Choroid plexus epithelial cell (primary cell): ENCODE data around the gene PPARG.

Experiments used
- DNase-seq: peaks from one replicate; pipeline ENCODE4 v3.0.0-alpha.2; 2010; ENCODE audit warnings: low read depth
- H3K4me3 ChIP-seq: 2 replicates; pipeline ENCODE4 v1.5.1; 2011; ENCODE audit warnings: low read depth, mild to moderate bottlenecking, control low read depth, low read length, moderate library complexity
- CTCF ChIP-seq: conservative IDR thresholded peaks from 2 replicates; pipeline ENCODE4 v1.5.1; 2011; ENCODE audit warnings: low read depth, mild to moderate bottlenecking, control low read depth, inconsistent platforms, low read length, moderate library complexity

The PPARG gene

GRCh38 chr3:12421132-12421531 lies 132.3 kb downstream of the PPARG start:
- DNase-seq = no peak
- H3K4me3 ChIP-seq = no peak overlapping the region
- TF ChIP-seq CTCF = no peak

- no peak for TF ChIP-seq CTCF
- no peak for DNase-seq
- H3K4me3 ChIP-seq = no peak overlapping the region
Measured at GRCh38 chr3:12423131-12423530, 134.3 kb downstream of the PPARG start.

- no peak for TF ChIP-seq CTCF
Measured at GRCh38 chr3:12423918-12424630, 135.2 kb downstream of the PPARG start.

GRCh38 chr3:12424635-12425319 lies 135.9 kb downstream of the PPARG start:
- DNase-seq = no peak
- no peak for TF ChIP-seq CTCF
- H3K4me3 ChIP-seq = no peak overlapping the region

More at GRCh38 chr3:12423918-12424630, 135.2 kb downstream of the PPARG start:
- peak; percentile 34 for DNase-seq
- H3K4me3 ChIP-seq = no peak overlapping the region

- DNase-seq = no peak
- no peak for TF ChIP-seq CTCF
Measured at GRCh38 chr3:12425850-12426579, 137.1 kb downstream of the PPARG start.

GRCh38 chr3:12427551-12427950 lies 138.7 kb downstream of the PPARG start:
- peak; percentile 28 for DNase-seq
- no peak for TF ChIP-seq CTCF
- no peak overlapping the region for H3K4me3 ChIP-seq

More at GRCh38 chr3:12425850-12426579, 137.1 kb downstream of the PPARG start:
- H3K4me3 ChIP-seq = no peak overlapping the region
